Endothelial cell of umbilical vein (primary cell): ENCODE data around the gene BPTF. TPM values are rescaled to one million over a fixed set of nuclear protein-coding genes. Genes with fewer than 3 reads are reported as not detected.

Experiments
- BruUV-seq: library from RNA; stranded (reverse); fragments of 400-500 nt; replicated peaks from 2 replicates; lab custom pipeline; 2021; lab: Mats Ljungman, UMichigan
- CTCF ChIA-PET: fragments of 300-600, 350-600 bp; sonication (Branson Sonifier 250); formaldehyde crosslinking; loops from one replicate; lab custom pipeline; 2021; ENCODE audit warnings: antibody characterized with exemption, inconsistent platforms; lab: Charles Lee
- POLR2A ChIA-PET: fragments of 300-600, 350-600 bp; sonication (Branson Sonifier 250); formaldehyde crosslinking; loops from one replicate; lab custom pipeline; 2021; ENCODE audit warnings: antibody characterized with exemption, inconsistent platforms; lab: Charles Lee
- DNase-seq: peaks from one replicate; pipeline ENCODE4 v3.0.0-alpha.2; 2011; ENCODE audit warnings: low read depth, low spot score
- FAIRE-seq: peaks from 2 replicates; lab custom pipeline; 2011; peaks lifted over from hg19 to GRCh38; lab: Jason Lieb, UNC
- H2AFZ ChIP-seq: 2 replicates; pipeline ENCODE4 v1.6.0; 2012; ENCODE audit warnings: low read depth, low read length, control low read depth, inconsistent platforms
- H3K27ac ChIP-seq: 2 replicates; pipeline ENCODE4 v1.5.1; 2011; ENCODE audit warnings: low read depth, mild to moderate bottlenecking, control low read depth, low read length, moderate library complexity; ENCODE audit not compliant: insufficient read depth
- H3K27me3 ChIP-seq, 2 experiments: 2 replicates each; pipeline versions ENCODE4 v1.6.0 to v1.6.1; 2011; ENCODE audit warnings: low read length in 2 of 2, mixed read lengths in 1 of 2; ENCODE audit not compliant: control insufficient read depth in 2 of 2, insufficient read depth in 2 of 2
- H3K36me3 ChIP-seq, 2 experiments: 2 replicates in 1 of 2; 3 replicates in 1 of 2; pipeline ENCODE4 v1.5.1; 2011; ENCODE audit warnings: low read length in 2 of 2, mild to moderate bottlenecking in 1 of 2, moderate library complexity in 1 of 2; ENCODE audit not compliant: control insufficient read depth in 2 of 2, insufficient read depth in 2 of 2; ENCODE audit errors: extremely low read depth in 1 of 2
- H3K4me1 ChIP-seq: 3 replicates; pipeline ENCODE4 v1.5.1; 2011; ENCODE audit warnings: mild to moderate bottlenecking, low read length; ENCODE audit not compliant: control insufficient read depth, insufficient read depth; ENCODE audit errors: extremely low read depth
- H3K4me2 ChIP-seq: 2 replicates; pipeline ENCODE4 v1.6.1; 2011; ENCODE audit warnings: low read length, control low read depth, mixed read lengths; ENCODE audit not compliant: insufficient read depth
- H3K4me3 ChIP-seq, 3 experiments: fragments of 200-600 bp in 1 of 3; sonication (generic), shearing (Covaris generic) in 1 of 3; replicated peaks in 1 of 3; 2 replicates each; pipeline ENCODE4 v1.5.1; 2011 to 2016; ENCODE audit warnings: control low read depth in 3 of 3, low read length in 3 of 3, mild to moderate bottlenecking in 2 of 3, inconsistent platforms in 1 of 3, low read depth in 1 of 3, moderate library complexity in 1 of 3; ENCODE audit not compliant: insufficient read depth in 1 of 3
- H3K79me2 ChIP-seq: 2 replicates; pipeline ENCODE4 v1.6.0; 2012; ENCODE audit warnings: low read length, inconsistent platforms; ENCODE audit not compliant: control insufficient read depth, insufficient read depth
- H3K9ac ChIP-seq: replicated peaks from 2 replicates; pipeline ENCODE3; 2011; ENCODE audit warnings: low read length, control low read depth; ENCODE audit not compliant: insufficient read depth; ENCODE audit errors: extremely low read depth
- H3K9me1 ChIP-seq: replicated peaks from 3 replicates; pipeline ENCODE4 v1.6.0; 2011; ENCODE audit warnings: mild to moderate bottlenecking, low read length; ENCODE audit not compliant: control insufficient read depth, insufficient read depth; ENCODE audit errors: extremely low read depth
- H3K9me3 ChIP-seq: replicated peaks from 2 replicates; pipeline ENCODE4 v1.5.1; 2012; ENCODE audit warnings: low read length, inconsistent platforms; ENCODE audit not compliant: control insufficient read depth, insufficient read depth
- H4K20me1 ChIP-seq: replicated peaks from 2 replicates; pipeline ENCODE3; 2011; ENCODE audit warnings: mild to moderate bottlenecking, low read length; ENCODE audit not compliant: control insufficient read depth, insufficient read depth; ENCODE audit errors: extremely low read depth
- EZH2 ChIP-seq: IDR thresholded peaks from 2 replicates; pipeline ENCODE4 v1.6.1; 2012; ENCODE audit warnings: borderline replicate concordance, low read depth, mild to moderate bottlenecking, moderate library complexity, low read length, inconsistent platforms; ENCODE audit not compliant: severe bottlenecking
- FOS ChIP-seq: IDR thresholded peaks from 2 replicates; pipeline ENCODE4 v1.6.1; 2011; ENCODE audit warnings: mild to moderate bottlenecking, low read length, moderate library complexity, borderline replicate concordance; ENCODE audit not compliant: insufficient read depth
- GATA2 ChIP-seq: IDR thresholded peaks from 2 replicates; pipeline ENCODE4 v1.7.0; 2011; ENCODE audit warnings: low read depth, mild to moderate bottlenecking, moderate library complexity, mixed read lengths, low read length; ENCODE audit not compliant: insufficient read length, insufficient read depth
- JUN ChIP-seq: IDR thresholded peaks from 2 replicates; pipeline ENCODE4 v1.6.1; 2011; ENCODE audit warnings: borderline replicate concordance, low read depth; ENCODE audit not compliant: insufficient read length, insufficient read depth
- MAX ChIP-seq: IDR thresholded peaks from 2 replicates; pipeline ENCODE4 v1.6.1; 2011; ENCODE audit not compliant: insufficient read depth, insufficient read length
- MYC ChIP-seq: IDR thresholded peaks from one replicate; pipeline ENCODE4 v1.6.1; 2011; ENCODE audit warnings: mild to moderate bottlenecking, low read depth, low read length
- POLR2A ChIP-seq: IDR thresholded peaks from 2 replicates; pipeline ENCODE4 v1.6.1; 2012; ENCODE audit warnings: low read depth, mild to moderate bottlenecking, control low read depth, low read length
- POLR2AphosphoS5 ChIP-seq: IDR thresholded peaks from 2 replicates; pipeline ENCODE4 v1.6.1; 2012; ENCODE audit warnings: low read depth, mild to moderate bottlenecking, control low read depth, low read length, moderate library complexity; ENCODE audit not compliant: insufficient read depth
- dilution Hi-C: fragments of 300-500 bp; cut with MboI; formaldehyde crosslinking; loops from one replicate; pipeline ENCODE4 v1.15.0; 2019; ENCODE audit warnings: low sequenced_read_pairs; ENCODE audit not compliant: extremely low pct_ligation_motif_present
- intact Hi-C: fragments of 100-400 bp; cut with micrococcal nuclease; formaldehyde crosslinking; loops from one replicate; pipeline ENCODE4 v1.10.0; 2022
- polyA plus RNA-seq, 4 experiments: library from polyadenylated mRNA; depleted of rRNA in 3 of 4; stranded (reverse) in 3 of 4; unstranded in 1 of 4; fragments of >200 nt; gene quantifications; 2 replicates each; pipeline versions ENCODE4 v1.2.1 to v1.2.3, GENCODE V29; 2011 to 2012; ENCODE audit warnings: missing spikeins in 1 of 4
- total RNA-seq: library from RNA; stranded (reverse); gene quantifications from 2 replicates; pipeline ENCODE4 v1.2.3, GENCODE V29; 2021
- TF ChIP-seq, protein P1 (sequence below), 2 donors: IDR thresholded peaks; 1 replicate in 1 of 2; 2 replicates in 1 of 2; pipeline ENCODE4 v1.5.1; 2011; ENCODE audit warnings: low read length in 2 of 2, mild to moderate bottlenecking in 2 of 2, moderate library complexity in 2 of 2, control low read depth in 1 of 2, inconsistent platforms in 1 of 2, low read depth in 1 of 2; ENCODE audit not compliant: insufficient read depth in 1 of 2; ENCODE audit errors: extremely low read depth in 1 of 2

The BPTF gene
- total and polyA plus RNA-seq, 2 donors (not counting 3 experiments of a cell fraction or from before 2014, with no cell fraction given), result 41.0 to 88.1 TPM

- ChIA-PET POLR2A (no interaction called here), CTCF (interaction anchor here (2.1 kb wide), 1 partner anchor 9 kb away, joined by 5 read pairs; no protein-coding TSS in a partner anchor)
- FAIRE-seq (no peak), DNase-seq (no peak)
- H3K36me3 ChIP-seq, result no peaks in the 10 kb centered on the region
- no peak overlapping the region for H3K4me2 ChIP-seq
- BruUV-seq, result no TSS peak
- H3K79me2 ChIP-seq, result no peaks in the 10 kb centered on the region
- H3K4me3 ChIP-seq, result no peak overlapping the region
- dilution Hi-C loops, result no loop called here
- no peaks in the 10 kb centered on the region for H3K9me3 ChIP-seq
- TF ChIP-seq EZH2 (no peak), POLR2A (no peak), MYC (no peak)
- no peaks in the 10 kb centered on the region for H3K9me1 ChIP-seq
- no peaks in the 10 kb centered on the region for H4K20me1 ChIP-seq
- H3K4me1 ChIP-seq, result no peaks in the 10 kb centered on the region
- intact Hi-C loops, result no loop called here
- no peak overlapping the region for H3K9ac ChIP-seq
- no peak overlapping the region for H3K27ac ChIP-seq
- H2AFZ ChIP-seq, result no peak overlapping the region
- H3K27me3 ChIP-seq, result no peaks in the 10 kb centered on the region
These were observed 11.5 kb upstream of the BPTF start for GRCh38 chr17:67813803-67814180.

DNA sequence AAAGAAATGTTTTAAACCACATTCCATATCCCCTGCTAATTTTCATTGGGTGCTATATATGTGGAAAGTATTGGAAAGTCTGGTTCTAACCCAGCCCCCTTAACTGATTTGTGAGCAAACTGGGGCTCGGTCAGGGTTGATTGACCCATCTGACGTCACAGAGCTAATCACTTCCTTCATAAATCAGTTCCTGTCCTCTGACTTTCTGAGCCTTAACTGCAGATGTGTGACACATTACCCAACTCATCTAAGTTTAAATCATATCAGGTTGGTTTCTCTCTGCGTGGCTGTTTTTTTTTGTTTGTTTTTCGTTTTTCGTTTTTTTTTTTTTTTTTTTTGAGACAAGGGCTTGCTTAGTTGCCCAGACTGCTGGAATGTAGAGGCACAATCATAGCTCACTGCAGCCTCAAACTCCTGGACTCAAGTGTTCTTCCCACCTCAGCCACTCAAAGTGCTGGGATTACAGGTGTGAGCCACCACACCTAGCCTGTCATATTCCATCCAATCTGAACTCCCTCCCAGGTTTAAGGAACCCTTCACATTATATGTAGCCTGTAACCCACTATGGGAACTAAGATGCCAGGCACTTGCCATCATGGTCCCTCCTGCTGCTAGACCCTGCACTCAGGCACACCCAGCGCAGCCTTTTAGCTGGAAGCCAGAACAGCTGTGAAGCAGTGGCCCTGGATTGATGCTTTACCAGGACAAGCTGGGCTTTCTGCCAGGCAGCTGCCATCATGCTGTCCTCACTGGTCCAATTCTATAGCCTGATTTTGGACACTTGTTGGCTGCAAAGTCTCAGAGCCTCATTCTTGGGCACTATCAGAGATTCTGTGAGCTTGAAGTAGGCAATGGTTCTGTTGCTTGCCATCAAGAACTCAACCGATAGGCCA lies 6.9 kb upstream of the BPTF start:
- dilution Hi-C loops (no loop called here), intact Hi-C loops (no loop called here)
- Histone ChIP-seq H3K4me2 (no peak overlapping the region), H3K4me1 (no peaks in the 10 kb centered on the region), H3K9me3 (no peaks in the 10 kb centered on the region), H3K36me3 (no peaks in the 10 kb centered on the region), H3K79me2 (no peaks in the 10 kb centered on the region), H2AFZ (no peak overlapping the region), H3K4me3 (no peak overlapping the region), H3K27ac (no peak overlapping the region), H3K9ac (no peak overlapping the region), H3K9me1 (no peaks in the 10 kb centered on the region), H3K27me3 (no peaks in the 10 kb centered on the region), H4K20me1 (no peaks in the 10 kb centered on the region)
- POLR2A ChIA-PET, result no interaction called here
- TF ChIP-seq MYC, result no peak
- no peak for TF ChIP-seq JUN
- no peak for TF ChIP-seq EZH2
- TF ChIP-seq POLR2AphosphoS5, result no peak
- no peak for TF ChIP-seq POLR2A
- TF ChIP-seq FOS, result no peak
- no peak for TF ChIP-seq GATA2
- TF ChIP-seq MAX, result no peak
- TF ChIP-seq, protein P1, sequence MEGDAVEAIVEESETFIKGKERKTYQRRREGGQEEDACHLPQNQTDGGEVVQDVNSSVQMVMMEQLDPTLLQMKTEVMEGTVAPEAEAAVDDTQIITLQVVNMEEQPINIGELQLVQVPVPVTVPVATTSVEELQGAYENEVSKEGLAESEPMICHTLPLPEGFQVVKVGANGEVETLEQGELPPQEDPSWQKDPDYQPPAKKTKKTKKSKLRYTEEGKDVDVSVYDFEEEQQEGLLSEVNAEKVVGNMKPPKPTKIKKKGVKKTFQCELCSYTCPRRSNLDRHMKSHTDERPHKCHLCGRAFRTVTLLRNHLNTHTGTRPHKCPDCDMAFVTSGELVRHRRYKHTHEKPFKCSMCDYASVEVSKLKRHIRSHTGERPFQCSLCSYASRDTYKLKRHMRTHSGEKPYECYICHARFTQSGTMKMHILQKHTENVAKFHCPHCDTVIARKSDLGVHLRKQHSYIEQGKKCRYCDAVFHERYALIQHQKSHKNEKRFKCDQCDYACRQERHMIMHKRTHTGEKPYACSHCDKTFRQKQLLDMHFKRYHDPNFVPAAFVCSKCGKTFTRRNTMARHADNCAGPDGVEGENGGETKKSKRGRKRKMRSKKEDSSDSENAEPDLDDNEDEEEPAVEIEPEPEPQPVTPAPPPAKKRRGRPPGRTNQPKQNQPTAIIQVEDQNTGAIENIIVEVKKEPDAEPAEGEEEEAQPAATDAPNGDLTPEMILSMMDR (IDR thresholded peaks at IDR 0.05; ENCODE audit: extremely low read depth in 1 of 2, insufficient read depth in 1 of 2, low read depth in 1 of 2, low read length in 2 of 2), result no peak
- CTCF ChIA-PET, result interaction anchor here (0.7 to 1.7 kb wide), 3 partner anchors 15 to 1159 kb away, joined by 5 read pairs; no protein-coding TSS in a partner anchor
- FAIRE-seq (no peak), DNase-seq (no peak)
- BruUV-seq, result no TSS peak
